HG03175 (cell line): Measurements from ENCODE around the gene CAPN15.

Experiments
- ATAC-seq: cut with Tn5 transposase; IDR thresholded peaks from one replicate; pipeline ENCODE4 v1.9.1; 2021; ENCODE audit warnings: mild to moderate bottlenecking, moderate library complexity; ENCODE audit not compliant: unreplicated experiment

Gene CAPN15

DNA sequence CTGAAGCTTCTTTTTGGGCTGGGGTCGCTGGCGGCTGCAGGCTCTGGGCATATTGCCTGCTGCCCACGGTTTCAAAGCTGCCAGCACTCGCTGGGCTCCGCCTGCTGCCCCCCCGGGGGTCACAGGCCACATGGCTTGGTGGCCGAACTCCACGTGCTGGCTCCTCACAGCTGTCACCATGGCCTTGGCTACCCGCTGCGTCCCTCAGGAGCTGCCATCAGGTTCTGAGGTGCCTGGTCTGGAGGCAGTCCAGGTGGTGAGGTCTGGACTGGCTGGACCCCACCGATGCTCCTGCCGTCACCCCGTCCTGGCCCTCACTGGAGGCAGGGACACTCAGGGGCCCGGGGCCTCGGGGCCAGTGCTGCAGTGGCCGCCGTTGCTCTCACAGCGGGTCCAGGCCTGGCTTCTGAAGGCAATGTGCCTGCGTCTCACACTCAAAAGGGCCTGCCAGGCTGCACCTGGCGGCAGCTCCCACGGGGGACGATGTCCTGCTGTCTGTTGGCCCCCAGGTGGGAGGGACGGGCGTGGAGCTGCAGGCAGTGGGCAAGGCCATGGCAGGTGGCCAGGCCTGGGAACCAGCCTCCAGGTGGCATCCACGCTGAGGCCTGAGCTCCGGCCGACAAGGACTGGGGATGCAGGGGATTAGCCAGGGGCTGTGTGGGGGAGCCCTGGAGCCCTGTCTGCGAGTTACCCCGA, 13.3 kb downstream of the CAPN15 start:
- no peak for ATAC-seq

- ATAC-seq = no peak
These were observed 16.0 kb downstream of the CAPN15 start for GRCh38 chr16:543301-544164.

GRCh38 chr16:544517-544916, 17.0 kb downstream of the CAPN15 start:
- ATAC-seq = no peak

DNA sequence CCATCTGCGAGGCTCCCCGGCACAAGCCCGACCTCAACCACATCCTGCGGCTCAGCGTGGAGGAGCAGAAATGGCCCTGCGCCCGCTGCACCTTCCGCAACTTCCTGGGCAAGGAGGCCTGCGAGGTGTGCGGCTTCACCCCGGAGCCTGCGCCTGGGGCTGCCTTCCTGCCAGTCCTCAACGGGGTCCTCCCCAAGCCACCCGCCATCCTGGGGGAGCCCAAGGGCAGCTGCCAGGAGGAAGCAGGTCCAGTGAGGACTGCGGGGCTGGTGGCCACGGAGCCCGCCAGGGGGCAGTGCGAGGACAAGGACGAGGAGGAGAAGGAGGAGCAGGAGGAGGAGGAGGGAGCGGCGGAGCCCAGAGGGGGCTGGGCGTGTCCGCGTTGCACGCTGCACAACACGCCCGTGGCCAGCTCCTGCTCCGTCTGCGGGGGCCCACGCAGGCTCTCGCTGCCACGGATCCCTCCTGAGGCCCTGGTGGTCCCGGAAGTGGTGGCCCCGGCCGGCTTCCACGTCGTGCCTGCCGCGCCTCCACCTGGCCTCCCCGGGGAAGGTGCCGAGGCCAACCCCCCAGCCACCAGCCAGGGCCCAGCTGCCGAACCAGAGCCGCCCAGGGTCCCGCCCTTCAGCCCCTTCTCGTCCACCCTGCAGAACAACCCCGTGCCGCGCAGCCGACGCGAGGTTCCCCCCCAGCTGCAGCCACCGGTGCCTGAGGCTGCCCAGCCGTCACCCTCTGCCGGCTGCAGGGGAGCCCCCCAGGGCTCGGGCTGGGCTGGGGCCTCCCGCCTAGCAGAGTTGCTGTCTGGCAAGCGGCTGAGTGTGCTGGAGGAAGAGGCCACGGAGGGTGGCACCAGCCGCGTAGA, 19.6 kb downstream of the CAPN15 start:
- ATAC-seq = no peak

DNA sequence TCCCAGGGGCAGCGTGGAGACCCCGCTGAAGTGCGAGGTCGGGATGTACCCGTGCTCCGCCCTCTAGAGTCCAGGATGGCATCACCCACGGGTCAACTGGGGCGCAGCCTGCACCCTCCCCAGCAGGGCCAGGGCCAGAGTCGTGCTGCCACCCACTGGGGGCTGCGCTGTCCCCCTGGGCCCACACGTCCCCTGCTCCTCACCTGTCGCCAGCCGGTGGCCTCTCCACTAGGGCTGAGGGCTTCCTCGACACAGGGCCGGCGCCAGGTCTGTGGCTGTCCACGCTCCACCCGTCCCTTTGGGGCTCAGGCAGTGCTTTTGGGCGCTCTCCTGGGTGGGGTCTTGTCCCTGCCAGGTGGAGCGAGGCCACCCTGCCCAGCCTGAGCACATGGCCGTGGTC, 21.1 kb downstream of the CAPN15 start:
- no peak for ATAC-seq

DNA sequence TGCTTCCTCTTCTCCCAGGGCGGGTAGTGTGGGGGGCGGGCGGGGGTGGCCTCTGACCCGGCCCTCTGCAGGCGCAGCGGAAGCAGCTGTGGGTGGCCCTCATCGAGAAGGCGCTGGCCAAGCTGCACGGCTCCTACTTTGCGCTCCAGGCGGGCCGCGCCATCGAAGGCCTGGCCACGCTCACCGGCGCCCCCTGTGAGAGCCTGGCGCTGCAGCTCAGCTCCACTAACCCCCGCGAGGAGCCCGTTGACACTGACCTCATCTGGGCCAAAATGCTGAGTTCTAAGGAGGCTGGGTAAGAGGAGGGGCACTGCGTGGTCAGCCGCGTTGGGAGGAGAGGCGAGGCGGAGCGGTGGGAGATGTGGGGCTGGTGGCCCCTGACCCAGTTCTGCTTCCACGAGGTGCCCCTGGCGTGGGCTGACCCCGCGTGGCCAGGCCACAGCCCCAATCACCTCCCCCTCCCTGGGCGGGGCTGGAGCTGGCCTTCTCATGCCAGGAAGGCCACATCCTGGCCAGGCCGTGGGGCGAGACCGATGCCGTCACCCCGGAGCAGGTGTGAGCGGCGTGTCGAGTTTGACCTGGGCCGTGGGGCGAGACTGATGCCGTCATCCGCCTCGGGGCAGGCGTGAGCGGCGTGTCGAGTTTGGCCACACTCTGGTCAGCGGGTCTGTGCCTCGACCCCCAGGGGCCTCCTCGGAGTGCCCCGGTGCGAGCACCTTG, 22.2 kb downstream of the CAPN15 start:
- no peak for ATAC-seq

DNA sequence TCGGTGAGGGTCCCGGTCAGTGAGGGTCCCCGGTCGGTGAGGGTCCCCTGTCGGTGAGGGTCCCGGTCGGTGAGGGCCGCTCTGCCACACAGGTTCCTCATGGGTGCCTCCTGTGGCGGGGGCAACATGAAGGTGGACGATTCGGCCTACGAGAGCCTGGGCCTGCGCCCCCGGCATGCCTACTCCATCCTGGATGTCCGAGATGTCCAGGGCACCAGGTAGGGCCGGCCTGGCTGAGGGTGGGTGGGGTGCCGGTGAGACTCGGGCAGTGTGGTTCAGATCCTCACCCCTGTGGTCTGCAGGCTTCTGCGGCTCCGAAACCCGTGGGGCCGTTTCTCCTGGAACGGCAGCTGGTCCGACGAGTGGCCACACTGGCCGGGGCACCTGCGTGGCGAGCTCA, 23.7 kb downstream of the CAPN15 start:
- no peak for ATAC-seq

GRCh38 chr16:552171-552570, 24.7 kb downstream of the CAPN15 start:
- ATAC-seq = no peak

DNA sequence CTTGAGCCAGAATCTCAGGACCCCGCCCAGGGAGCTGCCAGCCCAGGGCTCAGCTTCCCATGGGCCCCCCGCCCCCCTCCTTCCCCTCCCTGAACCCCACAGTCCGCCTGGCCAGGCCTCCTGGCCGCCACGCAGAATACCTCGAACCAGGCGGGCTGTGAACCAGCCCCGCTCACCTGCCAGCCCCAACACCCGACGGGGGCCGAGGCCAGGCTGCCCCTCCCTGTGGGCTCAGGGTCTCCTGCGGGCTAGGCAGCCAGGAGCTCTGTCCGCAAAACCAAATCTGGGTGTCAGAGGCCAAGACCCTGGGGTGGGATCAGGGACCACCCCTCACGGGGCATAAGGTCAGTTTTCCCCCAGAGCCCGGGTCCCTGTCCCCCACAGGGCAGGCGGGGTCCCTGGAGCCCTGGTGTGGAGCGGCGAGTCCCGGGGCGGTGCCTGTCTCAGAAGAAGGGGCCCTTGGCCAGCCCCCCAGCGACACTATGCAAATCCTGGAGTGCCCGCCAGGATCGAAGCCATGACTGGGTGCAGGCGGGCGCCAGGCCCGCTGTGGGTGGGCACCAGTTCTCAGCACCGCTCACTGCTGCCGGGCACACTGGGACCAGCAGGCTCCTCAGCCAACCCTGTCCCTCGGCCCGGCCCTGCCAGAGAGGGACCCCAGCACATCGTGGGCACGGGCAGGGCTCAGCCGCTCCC, 26.2 kb downstream of the CAPN15 start:
- no peak for ATAC-seq

DNA sequence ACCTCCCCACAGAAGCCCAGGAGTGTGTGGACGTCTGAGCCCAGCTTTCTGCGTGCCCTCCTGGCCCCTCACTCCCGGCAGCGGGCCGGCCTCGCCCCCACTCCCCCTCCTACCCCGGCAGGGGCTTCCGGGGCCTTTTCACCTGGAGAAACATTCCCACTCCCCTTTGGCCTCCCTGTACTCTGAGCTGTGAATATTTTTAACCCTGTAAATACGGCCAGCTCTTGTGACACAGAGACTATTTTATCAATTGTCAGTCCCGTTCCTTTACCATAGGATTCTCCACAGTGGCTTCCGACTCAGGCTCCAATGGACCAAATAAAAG, 26.7 kb downstream of the CAPN15 start:
- ATAC-seq = no peak

GRCh38 chr16:554640-555365, 27.3 kb downstream of the CAPN15 start:
- ATAC-seq = no peak

DNA sequence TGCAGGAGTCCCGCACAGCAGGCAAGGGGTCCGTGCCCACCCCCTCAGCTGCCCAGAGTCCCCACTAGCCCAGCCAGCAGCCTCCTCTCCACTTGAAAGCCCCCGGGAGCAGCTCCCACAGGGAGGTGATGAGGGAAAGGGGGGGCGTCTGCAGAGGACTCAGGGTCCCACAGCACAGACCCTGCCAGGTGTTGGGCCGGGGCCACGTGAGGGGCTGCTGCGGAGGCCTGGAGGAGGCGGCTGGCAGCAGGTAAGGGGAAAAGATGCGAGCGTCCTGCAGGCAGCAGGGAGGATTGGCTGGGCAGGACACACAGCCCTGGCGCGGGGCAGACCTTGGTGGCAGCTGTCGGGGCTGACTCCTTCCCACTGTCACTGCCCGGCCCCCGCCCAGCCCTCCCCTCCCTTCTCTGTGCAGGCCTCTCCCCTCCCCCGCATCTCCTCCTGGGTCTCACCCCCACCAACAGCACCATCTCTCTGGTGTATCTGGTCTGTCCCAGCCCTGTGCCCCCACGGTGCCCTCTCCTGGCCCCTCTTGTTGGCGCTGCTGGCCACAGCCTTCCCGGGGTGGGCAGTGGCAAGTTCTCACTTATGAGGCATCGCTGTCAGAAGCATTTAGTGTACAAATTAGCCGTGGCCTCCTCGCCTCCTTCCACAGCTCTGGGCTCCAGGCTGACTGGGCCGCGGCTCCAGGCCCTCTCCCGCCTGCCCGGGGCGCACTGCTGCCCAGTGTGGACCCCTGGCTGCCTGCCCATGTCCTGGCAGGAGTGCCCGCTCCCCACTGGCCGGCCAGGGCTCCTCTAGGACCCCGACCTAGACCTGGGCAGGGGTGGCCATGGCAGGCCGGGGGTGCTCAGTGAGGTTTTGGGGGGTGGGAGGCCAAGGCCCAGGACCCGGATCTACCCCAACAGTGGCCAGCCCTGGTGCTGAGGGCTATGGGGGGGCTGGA, 28.3 kb downstream of the CAPN15 start:
- ATAC-seq = no peak

GRCh38 chr16:556474-557173, 29.1 kb downstream of the CAPN15 start:
- ATAC-seq = no peak

DNA sequence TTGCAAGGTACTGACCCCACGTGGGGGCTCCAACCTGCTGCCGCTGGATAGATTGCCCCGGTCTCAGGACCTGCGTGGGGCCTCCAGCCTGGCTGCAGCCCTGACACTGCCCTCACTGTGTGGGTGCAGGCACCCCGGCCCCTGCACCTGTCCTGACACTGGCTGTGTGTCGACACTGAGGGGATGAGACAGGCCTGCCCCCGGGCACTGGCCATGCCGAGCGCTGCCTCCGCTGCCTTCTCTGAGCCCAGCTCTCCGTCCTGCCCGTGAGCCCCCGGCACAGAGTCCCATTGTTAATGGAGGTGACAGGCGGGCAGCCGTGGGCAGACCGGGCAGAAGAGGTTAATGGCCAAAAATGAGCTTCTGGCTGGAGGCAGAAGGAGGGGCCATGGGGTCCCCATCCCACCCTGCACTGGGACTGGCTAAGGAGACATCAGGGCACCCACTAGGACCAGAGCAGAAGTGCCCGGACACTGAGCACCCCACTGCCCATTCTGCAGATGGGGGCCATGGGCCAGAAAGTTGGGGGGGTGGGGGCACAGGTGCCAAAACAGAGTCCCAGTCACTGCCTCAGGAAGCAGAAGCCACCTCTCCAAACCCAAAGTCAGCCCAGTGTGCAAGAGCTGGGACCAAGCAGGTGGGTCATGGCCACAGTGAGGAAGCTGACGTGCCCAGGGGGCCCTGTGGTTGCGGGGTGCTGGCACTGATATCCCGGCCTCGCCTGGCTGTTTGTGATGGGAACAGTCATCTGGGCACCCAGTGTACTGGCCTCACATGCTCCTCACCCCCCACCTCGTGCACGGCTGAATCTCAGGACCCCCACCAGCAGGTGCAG, 30.2 kb downstream of the CAPN15 start:
- no peak for ATAC-seq

DNA sequence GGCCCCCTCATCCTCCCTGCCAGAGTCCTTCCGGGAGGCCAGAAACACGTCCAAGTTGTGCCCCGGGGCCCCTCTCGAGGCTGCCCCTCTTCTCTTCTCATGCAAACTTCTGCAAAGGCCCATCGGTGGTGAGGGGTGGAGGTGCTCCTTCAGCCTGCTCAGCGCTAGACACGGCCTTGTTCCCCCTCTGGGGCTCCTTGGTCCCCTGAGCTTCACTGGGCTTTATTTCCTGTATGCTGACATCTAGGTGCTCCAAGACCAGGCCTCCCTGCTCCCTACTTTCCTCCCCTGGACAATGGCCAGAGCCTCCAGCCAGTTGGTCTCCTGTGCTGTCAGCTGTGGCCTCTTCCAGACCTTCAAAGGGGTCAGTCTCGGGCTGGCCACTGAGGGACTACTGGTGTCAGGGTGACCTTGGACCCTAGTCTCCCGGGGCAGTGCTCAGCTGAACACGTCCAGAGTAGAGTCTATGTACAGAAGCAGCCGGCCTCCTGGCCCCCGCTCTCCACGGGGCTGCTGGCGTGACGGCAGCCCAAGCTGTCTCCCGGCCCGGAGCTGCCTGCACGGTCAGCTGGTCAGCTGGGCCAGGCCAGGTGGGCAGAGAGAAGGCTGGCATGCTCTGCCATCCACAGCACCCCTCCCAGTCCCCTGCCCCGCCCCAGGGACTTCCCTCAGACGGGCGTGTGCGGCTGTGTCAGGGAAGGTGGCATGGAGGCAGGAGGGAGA, 30.9 kb downstream of the CAPN15 start:
- ATAC-seq = no peak

DNA sequence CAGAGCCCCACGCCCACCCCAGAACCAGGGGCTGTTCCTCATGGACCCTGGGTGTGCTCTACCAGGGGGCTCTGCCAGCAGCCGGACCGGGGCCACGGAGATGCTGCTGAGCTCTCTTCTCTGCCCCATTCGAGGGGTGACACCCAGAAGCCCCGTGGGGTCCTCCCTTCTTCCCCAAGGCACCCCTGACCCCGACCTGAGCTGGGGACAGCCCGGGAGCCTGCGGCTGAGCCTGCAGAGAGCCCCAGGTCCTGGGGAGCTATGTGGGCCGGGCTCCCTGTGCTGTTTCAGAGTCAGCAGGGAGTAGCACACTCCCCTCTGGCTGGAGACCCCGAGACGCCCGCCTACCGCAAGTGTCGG, 31.5 kb downstream of the CAPN15 start:
- no peak for ATAC-seq
